Epithelial cell of proximal tubule (primary cell): Measurements from ENCODE around the gene ABCA9. TPM values are rescaled to one million over a fixed set of nuclear protein-coding genes. Genes with fewer than 3 reads are reported as not detected.

Source experiments
- DNase-seq: peaks from one replicate; pipeline ENCODE4 v3.0.0-alpha.2; 2011; ENCODE audit warnings: low read depth
- H3K4me3 ChIP-seq: 2 replicates; pipeline ENCODE4 v1.5.1; 2011; ENCODE audit warnings: low read depth, mild to moderate bottlenecking, low read length
- total RNA-seq: library from RNA; depleted of rRNA; stranded (reverse); fragments of >200 nt; gene quantifications from 2 replicates; pipeline ENCODE4 v1.2.3, GENCODE V29; 2015
- TF ChIP-seq, protein P1 (sequence below): conservative IDR thresholded peaks from 2 replicates; pipeline ENCODE4 v1.5.1; 2012; ENCODE audit warnings: low read depth, mild to moderate bottlenecking, low read length

Gene ABCA9
- total RNA-seq, 1 donor from 2014 or later: not detected

- TF ChIP-seq, protein P1, sequence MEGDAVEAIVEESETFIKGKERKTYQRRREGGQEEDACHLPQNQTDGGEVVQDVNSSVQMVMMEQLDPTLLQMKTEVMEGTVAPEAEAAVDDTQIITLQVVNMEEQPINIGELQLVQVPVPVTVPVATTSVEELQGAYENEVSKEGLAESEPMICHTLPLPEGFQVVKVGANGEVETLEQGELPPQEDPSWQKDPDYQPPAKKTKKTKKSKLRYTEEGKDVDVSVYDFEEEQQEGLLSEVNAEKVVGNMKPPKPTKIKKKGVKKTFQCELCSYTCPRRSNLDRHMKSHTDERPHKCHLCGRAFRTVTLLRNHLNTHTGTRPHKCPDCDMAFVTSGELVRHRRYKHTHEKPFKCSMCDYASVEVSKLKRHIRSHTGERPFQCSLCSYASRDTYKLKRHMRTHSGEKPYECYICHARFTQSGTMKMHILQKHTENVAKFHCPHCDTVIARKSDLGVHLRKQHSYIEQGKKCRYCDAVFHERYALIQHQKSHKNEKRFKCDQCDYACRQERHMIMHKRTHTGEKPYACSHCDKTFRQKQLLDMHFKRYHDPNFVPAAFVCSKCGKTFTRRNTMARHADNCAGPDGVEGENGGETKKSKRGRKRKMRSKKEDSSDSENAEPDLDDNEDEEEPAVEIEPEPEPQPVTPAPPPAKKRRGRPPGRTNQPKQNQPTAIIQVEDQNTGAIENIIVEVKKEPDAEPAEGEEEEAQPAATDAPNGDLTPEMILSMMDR: no peak
Measured at GRCh38 chr17:68987966-68988365, 72.8 kb downstream of the ABCA9 start.

GRCh38 chr17:68981288-68981687 is 79.4 kb downstream of the ABCA9 start:
- peak; percentile 47 for DNase-seq
- TF ChIP-seq, protein P1: no peak
- H3K4me3 ChIP-seq: no peak overlapping the region

More at GRCh38 chr17:68987966-68988365, 72.8 kb downstream of the ABCA9 start:
- DNase-seq: no peak
- no peak overlapping the region for H3K4me3 ChIP-seq

GRCh38 chr17:68973098-68973846 is 87.5 kb downstream of the ABCA9 start:
- TF ChIP-seq, protein P1: no peak
- no peak overlapping the region for H3K4me3 ChIP-seq
- peak; percentile 36 for DNase-seq

GRCh38 chr17:68972119-68972704 is 88.5 kb downstream of the ABCA9 start:
- no peak for DNase-seq
- TF ChIP-seq, protein P1: peak; percentile 75

GRCh38 chr17:68969101-68969500 is 91.6 kb downstream of the ABCA9 start:
- H3K4me3 ChIP-seq: no peak overlapping the region
- DNase-seq: no peak
- TF ChIP-seq, protein P1: no peak

More at GRCh38 chr17:68972119-68972704, 88.5 kb downstream of the ABCA9 start:
- no peak overlapping the region for H3K4me3 ChIP-seq

DNA sequence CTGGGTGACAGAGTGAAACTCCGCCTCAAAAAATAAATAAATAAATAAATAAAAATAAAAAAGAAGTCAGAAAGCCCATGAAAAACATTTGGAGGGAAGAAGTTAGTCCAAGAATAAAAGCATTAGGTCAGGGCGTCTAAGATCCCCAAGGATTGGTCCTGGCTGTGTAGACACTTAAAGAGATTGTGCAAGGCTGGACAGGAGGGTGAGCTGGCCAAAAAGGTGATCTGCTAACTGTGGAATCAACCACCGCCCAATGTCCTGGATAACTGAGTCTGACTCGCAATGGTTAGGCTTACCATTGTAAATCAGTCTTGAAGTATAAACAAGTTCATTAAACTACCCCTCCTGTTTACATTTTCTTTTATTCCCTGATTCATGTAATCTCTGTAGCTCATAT is 96.8 kb downstream of the ABCA9 start:
- H3K4me3 ChIP-seq: no peak overlapping the region
- TF ChIP-seq, protein P1: no peak
- DNase-seq: no peak
